Amniotic epithelial cell (primary cell): Measurements from ENCODE around the gene SMIM36.
"Not testable (repeated sequence)": the region's sequence is repeated elsewhere in the genome, so short reads cannot be mapped to it uniquely, and the experiment has no call there.

ENCODE experiments used
- DNase-seq: peaks from one replicate; pipeline ENCODE4 v3.0.0-alpha.2; 2010; ENCODE audit warnings: low read depth

SMIM36 gene

GRCh38 chr17:55413825-55414489 lies 97.3 kb downstream of the SMIM36 start:
- DNase-seq: no peak

GRCh38 chr17:55411463-55411855 lies 99.8 kb downstream of the SMIM36 start:
- DNase-seq: no peak

GRCh38 chr17:55410722-55411462 lies 100.4 kb downstream of the SMIM36 start:
- DNase-seq: peak; percentile 48

GRCh38 chr17:55409030-55409800 lies 102.0 kb downstream of the SMIM36 start:
- no peak for DNase-seq

GRCh38 chr17:55407641-55408566 lies 103.3 kb downstream of the SMIM36 start:
- DNase-seq: peak; percentile 92

- DNase-seq: peak; percentile 64
Measured at GRCh38 chr17:55405600-55405999, 105.7 kb downstream of the SMIM36 start.

GRCh38 chr17:55404197-55404596 lies 107.1 kb downstream of the SMIM36 start:
- DNase-seq: not testable (repeated sequence)

- peak; percentile 48 for DNase-seq
Measured at GRCh38 chr17:55402374-55402773, 108.9 kb downstream of the SMIM36 start.
